H9 (cell line): ENCODE results near the gene CCDC124. TPM values are rescaled to one million over a fixed set of nuclear protein-coding genes. Genes with fewer than 3 reads are reported as not detected.

Experiments used
- DNase-seq: peaks from one replicate; pipeline ENCODE4 v3.0.0-alpha.2; 2017
- H2AFZ ChIP-seq: one replicate; pipeline ENCODE4 v1.6.1; 2013; ENCODE audit warnings: mild to moderate bottlenecking, low read length, control low read depth, moderate library complexity
- H2AK5ac ChIP-seq: 2 replicates; pipeline ENCODE4 v1.6.1; 2013; ENCODE audit warnings: low read length, control low read depth, mixed read lengths; ENCODE audit not compliant: insufficient read length
- H2BK120ac ChIP-seq: one replicate; pipeline ENCODE4 v1.6.1; 2013; ENCODE audit warnings: low read depth, mild to moderate bottlenecking, low read length, control low read depth, inconsistent platforms; ENCODE audit not compliant: poor library complexity, severe bottlenecking
- H2BK12ac ChIP-seq: 2 replicates; pipeline ENCODE4 v1.6.1; 2013; ENCODE audit warnings: low read length, control low read depth, mixed read lengths, low read depth; ENCODE audit not compliant: insufficient read length
- H2BK15ac ChIP-seq: 2 replicates; pipeline ENCODE4 v1.6.1; 2013; ENCODE audit warnings: low read depth, low read length, control low read depth
- H2BK20ac ChIP-seq: one replicate; pipeline ENCODE4 v1.6.1; 2013; ENCODE audit warnings: low read depth, mild to moderate bottlenecking, low read length, control low read depth, inconsistent platforms; ENCODE audit not compliant: poor library complexity, severe bottlenecking
- H2BK5ac ChIP-seq: 2 replicates; pipeline ENCODE4 v1.6.1; 2013; ENCODE audit warnings: low read length, control low read depth, mixed read lengths; ENCODE audit not compliant: insufficient read length
- H3K14ac ChIP-seq: 2 replicates; pipeline ENCODE4 v1.6.1; 2013; ENCODE audit warnings: low read length, control low read depth; ENCODE audit not compliant: insufficient read depth
- H3K18ac ChIP-seq: 2 replicates; pipeline ENCODE4 v1.6.1; 2013; ENCODE audit warnings: low read depth, mild to moderate bottlenecking, mixed read lengths, low read length, control low read depth; ENCODE audit not compliant: insufficient read length
- H3K23ac ChIP-seq: 2 replicates; pipeline ENCODE4 v1.6.1; 2013; ENCODE audit warnings: low read length, control low read depth, mixed read lengths, low read depth; ENCODE audit not compliant: insufficient read length
- H3K23me2 ChIP-seq: 2 replicates; pipeline ENCODE4 v1.6.1; 2013; ENCODE audit warnings: low read depth, mild to moderate bottlenecking, mixed read lengths, low read length, control low read depth; ENCODE audit not compliant: insufficient read length, poor library complexity, severe bottlenecking
- H3K27ac ChIP-seq: 2 replicates; pipeline ENCODE4 v1.5.1; 2013; ENCODE audit warnings: low read length, control low read depth, mixed read lengths, low read depth; ENCODE audit not compliant: insufficient read length
- H3K27me3 ChIP-seq: 2 replicates; pipeline ENCODE4 v1.6.1; 2013; ENCODE audit warnings: low read length, control low read depth, inconsistent platforms; ENCODE audit not compliant: insufficient read depth
- H3K4ac ChIP-seq: 2 replicates; pipeline ENCODE4 v1.6.1; 2013; ENCODE audit warnings: low read depth, mild to moderate bottlenecking, control low read depth, inconsistent platforms, low read length, moderate library complexity
- H3K4me1 ChIP-seq: 2 replicates; pipeline ENCODE4 v1.6.1; 2013; ENCODE audit warnings: low read length, control low read depth, inconsistent platforms; ENCODE audit not compliant: insufficient read depth
- H3K4me2 ChIP-seq: 2 replicates; pipeline ENCODE4 v1.6.1; 2013; ENCODE audit warnings: low read length, control low read depth, mixed read lengths; ENCODE audit not compliant: insufficient read length, insufficient read depth
- H3K56ac ChIP-seq: 2 replicates; pipeline ENCODE4 v1.6.1; 2013; ENCODE audit warnings: low read depth, mild to moderate bottlenecking, mixed read lengths, low read length, control low read depth; ENCODE audit not compliant: insufficient read length
- H3K79me1 ChIP-seq: 2 replicates; pipeline ENCODE4 v1.6.1; 2013; ENCODE audit warnings: low read depth, mild to moderate bottlenecking, moderate library complexity, low read length, control low read depth, inconsistent platforms; ENCODE audit not compliant: insufficient read depth, poor library complexity, severe bottlenecking
- H3K79me2 ChIP-seq: 2 replicates; pipeline ENCODE4 v1.6.1; 2013; ENCODE audit warnings: low read length, control low read depth, inconsistent platforms; ENCODE audit not compliant: insufficient read depth
- H3K9ac ChIP-seq: 2 replicates; pipeline ENCODE4 v1.6.1; 2013; ENCODE audit warnings: low read length, control low read depth, mixed read lengths; ENCODE audit not compliant: insufficient read length; ENCODE audit errors: extremely low read depth
- H3K9me3 ChIP-seq: one replicate; pipeline ENCODE4 v1.6.1; 2013; ENCODE audit warnings: low read depth, low read length, inconsistent platforms; ENCODE audit not compliant: control insufficient read depth
- H3T11ph ChIP-seq: one replicate; pipeline ENCODE4 v1.6.1; 2013; ENCODE audit warnings: mild to moderate bottlenecking, low read length, control low read depth, inconsistent platforms
- H4K20me1 ChIP-seq: one replicate; pipeline ENCODE4 v1.6.1; 2013; ENCODE audit not compliant: control insufficient read depth, insufficient read length, insufficient read depth
- H4K5ac ChIP-seq: 2 replicates; pipeline ENCODE4 v1.6.1; 2013; ENCODE audit warnings: low read depth, mild to moderate bottlenecking, mixed read lengths, low read length, control low read depth; ENCODE audit not compliant: insufficient read length
- H4K8ac ChIP-seq: replicated peaks from 2 replicates; pipeline ENCODE4 v1.6.1; 2013; ENCODE audit warnings: low read length, control low read depth, mixed read lengths, low read depth; ENCODE audit not compliant: insufficient read length
- H4K91ac ChIP-seq: 2 replicates; pipeline ENCODE4 v1.6.1; 2013; ENCODE audit warnings: low read depth, mild to moderate bottlenecking, moderate library complexity, mixed read lengths, low read length, control low read depth; ENCODE audit not compliant: insufficient read length
- H3K27ac Mint-ChIP-seq, 3 experiments: 2 replicates in 2 of 3; 3 replicates in 1 of 3; pipeline ENCODE4 v1.8.0; 2020 to 2021; ENCODE audit warnings: mixed read lengths in 3 of 3, mild to moderate bottlenecking in 1 of 3, moderate library complexity in 1 of 3
- H3K27me3 Mint-ChIP-seq: 2 replicates; pipeline ENCODE4 v1.8.0; 2021; ENCODE audit warnings: low read depth, mild to moderate bottlenecking, moderate library complexity, mixed read lengths
- H3K36me3 Mint-ChIP-seq, 3 experiments: 2 replicates in 2 of 3; 3 replicates in 1 of 3; pipeline ENCODE4 v1.8.0; 2020 to 2021; ENCODE audit warnings: low read depth in 3 of 3, mixed read lengths in 3 of 3; ENCODE audit not compliant: insufficient read depth in 1 of 3
- H3K4me1 Mint-ChIP-seq, 2 experiments: 2 replicates each; pipeline ENCODE4 v1.8.0; 2020; ENCODE audit warnings: mixed read lengths in 2 of 2
- H3K4me3 Mint-ChIP-seq, 2 experiments: 2 replicates in 1 of 2; 3 replicates in 1 of 2; pipeline ENCODE4 v1.8.0; 2020 to 2021; ENCODE audit warnings: mild to moderate bottlenecking in 2 of 2, mixed read lengths in 2 of 2, moderate library complexity in 1 of 2
- H3K9me3 Mint-ChIP-seq, 2 experiments: 2 replicates in 1 of 2; 3 replicates in 1 of 2; pipeline ENCODE4 v1.8.0; 2020; ENCODE audit warnings: mild to moderate bottlenecking in 2 of 2, mixed read lengths in 2 of 2, moderate library complexity in 1 of 2
- CTCF ChIP-seq: fragments of 200-600 bp; sonication (generic); conservative IDR thresholded peaks from 3 replicates; pipeline ENCODE4 v1.8.0; 2021; ENCODE audit warnings: antibody characterized with exemption, mild to moderate bottlenecking
- WGBS: extraction: QIAGEN DNeasy Blood & Tissue Kit; methylation state at CpG from one replicate; pipeline ENCODE4 v1.1.7; 2013; ENCODE audit warnings: missing lambda C conversion rate, low lambda C conversion rate, mixed read lengths; ENCODE audit not compliant: insufficient read length; ENCODE audit errors: extremely low coverage; 5-methylcytosine and 5-hydroxymethylcytosine counted together
- total RNA-seq: library from RNA; stranded (reverse); gene quantifications from 2 replicates; pipeline ENCODE4 v1.2.1, GENCODE V29; 2021

CCDC124 gene
- total RNA-seq, 1 experiment from 2014 or later = 119 TPM

DNA sequence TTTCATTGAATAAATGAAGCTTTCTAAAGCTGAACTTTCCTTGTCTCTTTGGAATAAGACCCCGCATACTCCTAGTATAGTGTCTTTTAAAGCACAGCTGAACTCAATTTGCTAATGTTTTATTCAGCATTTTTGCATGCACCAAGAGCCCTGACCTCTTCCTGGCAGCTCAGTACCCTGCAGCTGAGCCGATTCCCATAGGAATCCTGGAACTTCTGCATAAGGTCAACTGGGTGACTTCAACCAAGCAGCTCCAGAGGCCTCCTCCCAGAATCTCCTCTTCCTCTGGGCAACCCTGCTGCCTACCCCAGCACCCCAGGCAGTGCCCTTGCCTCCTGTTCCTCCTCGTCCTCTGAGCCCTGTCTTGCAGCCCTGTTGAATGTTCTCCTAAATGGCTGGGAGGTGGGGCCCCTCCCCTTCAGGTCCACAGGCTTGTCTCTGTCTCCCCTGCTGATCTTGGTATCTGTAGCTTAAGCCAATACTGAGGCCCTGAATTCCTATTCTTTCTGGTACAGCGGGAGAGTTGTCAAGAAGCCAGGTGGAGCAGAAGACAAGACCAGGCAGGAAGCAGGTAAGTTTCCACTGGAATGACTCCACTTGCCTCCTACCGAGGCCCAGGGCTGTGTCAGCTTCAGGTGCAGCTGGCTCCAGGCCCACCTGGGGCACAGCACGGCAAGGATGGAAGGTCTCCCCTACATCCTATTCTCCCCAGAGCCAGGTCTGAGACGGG, 23.6 kb upstream of the CCDC124 start:
- Histone ChIP-seq H3K23ac (no peak overlapping the region), H3K79me2 (no peaks in the 10 kb centered on the region), H2BK5ac (no peak overlapping the region), H3K23me2 (no peaks in the 10 kb centered on the region), H3K4me1 (peaks cover 5% of the 10 kb centered on the region; the same call in 1 of the 2 replicates), H2BK12ac (no peak overlapping the region), H3K14ac (no peak overlapping the region), H3K18ac (no peak overlapping the region), H2AFZ (no peak overlapping the region), H4K20me1 (no peaks in the 10 kb centered on the region), H2AK5ac (no peak overlapping the region), H2BK120ac (no peak overlapping the region), H3K79me1 (no peaks in the 10 kb centered on the region), H3K27me3 (no peaks in the 10 kb centered on the region), H4K5ac (no peak overlapping the region), H3K56ac (no peak overlapping the region), H3K4me2 (no peak overlapping the region), H2BK15ac (no peak overlapping the region), H4K91ac (no peak overlapping the region), H3K9ac (no peak overlapping the region), H3K9me3 (peaks cover 4% of the 10 kb centered on the region), H3T11ph (no peak overlapping the region), H2BK20ac (no peak overlapping the region), H3K4ac (no peak overlapping the region), H4K8ac (no peak overlapping the region), H3K27ac (no peak overlapping the region)
- Mint-ChIP-seq H3K4me3 (peak overlapping the region; percentile 1 to 48; a peak in 3 of 5 replicates), H3K27ac (peak overlapping the region; percentile 83 to 95 (median 87)), H3K9me3 (peaks cover 24 to 34% of the 10 kb centered on the region in 2 experiments), H3K4me1 (peaks cover 8% of the 10 kb centered on the region in 2 experiments), H3K27me3 (peaks cover 3% of the 10 kb centered on the region; the same call in 1 of the 2 replicates), H3K36me3 (peaks cover 7 to 18% (median 13%) of the 10 kb centered on the region in 3 experiments)
- DNase-seq = peak; percentile 73
- no CpG with 5 or more reads among the region's 7 CpGs for WGBS
- TF ChIP-seq CTCF = no peak
